AML-193 (cell line): ENCODE measurements around the gene MYMX.
A peak's percentile ranks its signal among the peaks of the same experiment; 100 is the strongest.
"Not testable (repeated sequence)": the region's sequence is repeated elsewhere in the genome, so short reads cannot be mapped to it uniquely, and the experiment has no call there.

Experiments used
- DNase-seq, 2 experiments: peaks; one replicate each; lab custom pipeline; 2025; lab: John Stamatoyannopoulos, UW

MYMX gene

GRCh38 chr6:44186635-44187025 is 30.1 kb upstream of the MYMX start:
- no peak for DNase-seq

DNA sequence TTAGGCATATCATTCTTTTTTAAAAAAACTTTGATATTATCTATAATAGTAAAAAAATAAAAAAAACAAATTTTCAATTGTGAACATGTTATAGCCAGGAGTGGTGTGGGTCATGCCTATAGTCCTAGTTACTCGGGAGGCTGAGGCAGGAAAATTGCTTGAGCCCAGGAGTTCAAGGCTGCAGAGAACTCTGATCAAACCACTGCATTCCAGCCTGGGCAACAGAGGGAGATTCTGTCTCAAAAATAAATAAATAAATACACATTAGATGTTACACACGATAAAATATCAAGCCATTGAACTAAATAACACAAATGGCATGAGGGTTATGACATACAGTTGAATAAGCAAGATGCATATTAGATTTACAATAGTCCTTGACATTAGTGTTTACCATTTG is 27.9 kb upstream of the MYMX start:
- no peak for DNase-seq

DNA sequence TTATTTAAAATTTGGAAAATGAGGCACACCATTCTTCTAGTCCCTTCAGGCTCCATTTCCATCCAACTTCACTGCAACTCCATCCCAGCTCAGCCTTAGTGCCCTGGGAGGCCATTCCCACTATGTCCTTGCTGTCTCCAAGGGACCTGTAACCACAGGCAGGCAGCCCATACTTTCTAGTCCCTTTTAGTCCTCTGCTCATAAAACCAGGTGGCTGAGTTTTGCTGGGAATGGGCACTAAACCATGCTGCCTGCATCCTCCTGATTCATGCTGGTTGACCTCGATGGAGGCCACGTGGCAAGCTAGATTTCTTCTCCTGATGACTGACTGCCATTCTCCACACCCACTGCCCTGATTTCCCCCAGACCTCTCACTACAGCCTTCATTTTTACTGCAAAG is 27.5 kb upstream of the MYMX start:
- DNase-seq: no peak

GRCh38 chr6:44190715-44191114 is 26.0 kb upstream of the MYMX start:
- no peak for DNase-seq

- DNase-seq: peak in 1 of 2 experiments; percentile 6
Measured at GRCh38 chr6:44192428-44193041, 24.2 kb upstream of the MYMX start.

DNA sequence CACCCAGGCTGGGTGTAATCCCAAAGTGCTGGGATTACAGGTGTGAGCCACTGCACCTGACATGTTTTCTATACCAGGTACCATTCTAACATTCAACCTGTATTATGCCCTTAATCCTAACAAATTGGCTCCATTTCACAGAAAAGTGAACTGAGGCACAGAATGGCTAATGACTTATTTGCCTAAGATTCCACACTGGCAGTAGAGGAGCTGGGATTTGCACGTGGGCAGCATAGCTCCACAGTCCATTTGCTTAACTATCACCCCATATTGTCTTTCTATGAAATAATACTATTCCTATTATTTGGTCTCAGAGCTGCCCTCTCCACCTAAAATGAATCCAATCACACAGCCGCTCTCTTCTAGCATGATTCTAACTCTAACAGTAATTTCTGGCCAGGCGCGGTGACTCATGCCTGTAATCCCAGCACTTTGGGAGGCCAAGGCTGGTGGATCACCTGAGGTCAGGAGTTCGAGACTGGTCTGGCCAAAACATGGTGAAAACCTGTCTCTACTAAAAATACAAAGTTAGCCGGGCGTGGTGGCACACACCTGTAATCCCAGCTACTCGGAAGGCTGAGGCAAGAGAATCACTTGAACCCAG is 23.3 kb upstream of the MYMX start:
- no peak for DNase-seq

DNA sequence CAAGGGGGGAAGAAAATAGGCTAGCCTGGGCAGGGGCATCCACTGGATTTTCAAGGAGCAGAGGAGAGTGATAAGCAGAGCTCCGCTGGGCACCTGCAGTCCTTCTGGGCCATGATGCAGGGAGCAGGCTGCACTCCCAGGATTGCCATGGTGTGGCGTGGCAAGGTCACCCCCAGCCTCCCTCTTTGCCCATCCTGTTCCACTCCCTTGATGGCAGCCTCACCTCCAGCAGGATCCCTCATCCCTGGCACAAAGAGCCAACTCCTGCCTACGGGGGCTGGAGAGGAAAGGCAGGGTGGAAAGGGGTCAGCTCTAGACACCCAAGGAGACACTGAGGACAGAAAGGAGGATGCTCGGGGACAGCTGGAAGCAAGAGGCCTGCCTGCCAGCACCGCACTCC is 22.4 kb upstream of the MYMX start:
- no peak for DNase-seq

GRCh38 chr6:44196351-44196750 is 20.4 kb upstream of the MYMX start:
- DNase-seq: not testable (repeated sequence)

- DNase-seq: no peak
Measured at GRCh38 chr6:44198684-44199083, 18.0 kb upstream of the MYMX start.

GRCh38 chr6:44199883-44200282 is 16.8 kb upstream of the MYMX start:
- no peak for DNase-seq

DNA sequence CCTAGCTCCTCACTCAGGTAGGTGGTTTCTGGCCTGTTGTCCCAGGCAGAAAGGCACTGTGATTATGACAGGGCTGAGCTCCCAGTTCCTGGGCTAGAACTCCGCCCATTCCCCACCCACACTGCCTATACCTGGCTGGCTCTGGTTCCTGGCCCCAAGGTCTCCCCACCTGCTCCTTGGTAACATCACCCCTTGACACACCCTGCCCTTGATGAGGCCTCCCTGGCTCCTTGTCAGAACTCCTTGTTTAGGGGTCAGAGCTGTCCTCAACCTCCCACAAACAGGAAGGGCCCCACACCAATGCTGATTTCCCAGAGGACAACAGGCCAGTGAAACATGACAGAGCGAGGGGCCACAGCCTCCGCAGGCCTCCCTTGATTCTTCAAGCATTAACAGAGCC is 15.5 kb upstream of the MYMX start:
- DNase-seq: no peak

GRCh38 chr6:44201638-44202303 is 15.0 kb upstream of the MYMX start:
- no peak for DNase-seq

GRCh38 chr6:44202332-44202971 is 14.3 kb upstream of the MYMX start:
- DNase-seq: no peak

DNA sequence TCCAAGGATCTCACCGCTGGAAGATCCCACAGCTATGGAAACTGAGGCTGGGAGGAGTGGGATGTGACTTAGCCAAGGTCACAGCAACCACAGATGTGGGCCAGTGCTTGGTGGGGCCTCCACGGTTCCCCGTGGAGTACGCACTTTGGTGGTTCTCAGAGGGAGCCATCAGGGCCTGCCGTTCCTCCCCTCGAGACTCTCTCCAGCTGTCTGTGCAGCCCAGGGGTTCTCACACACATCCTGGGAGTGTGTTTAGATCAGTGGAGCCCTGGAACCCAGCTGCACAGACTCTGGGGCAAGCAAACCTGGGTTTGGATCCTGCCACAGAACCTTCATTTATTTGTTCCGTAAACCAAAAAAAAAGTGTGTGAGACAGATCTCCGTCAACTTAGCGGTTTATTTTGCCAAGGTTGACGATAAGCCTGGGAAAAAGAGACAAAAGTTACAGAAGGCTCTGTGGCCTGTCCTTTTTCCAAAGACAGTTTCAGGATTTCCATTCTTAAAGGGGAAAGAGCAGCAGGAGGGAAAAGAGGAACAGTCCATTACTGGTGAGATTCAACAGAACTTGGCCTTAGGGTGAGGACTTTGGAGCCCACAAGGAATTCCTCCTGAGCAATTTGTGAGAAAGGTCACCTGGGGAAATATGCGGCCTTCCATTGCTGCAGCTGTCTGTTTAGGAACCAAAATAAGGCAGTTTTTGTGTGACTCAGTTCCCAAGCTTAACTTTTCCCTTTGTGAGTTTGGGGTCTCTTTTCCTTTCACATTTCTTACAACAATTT is 13.6 kb upstream of the MYMX start:
- no peak for DNase-seq

GRCh38 chr6:44203955-44204354 is 12.8 kb upstream of the MYMX start:
- DNase-seq: no peak

DNA sequence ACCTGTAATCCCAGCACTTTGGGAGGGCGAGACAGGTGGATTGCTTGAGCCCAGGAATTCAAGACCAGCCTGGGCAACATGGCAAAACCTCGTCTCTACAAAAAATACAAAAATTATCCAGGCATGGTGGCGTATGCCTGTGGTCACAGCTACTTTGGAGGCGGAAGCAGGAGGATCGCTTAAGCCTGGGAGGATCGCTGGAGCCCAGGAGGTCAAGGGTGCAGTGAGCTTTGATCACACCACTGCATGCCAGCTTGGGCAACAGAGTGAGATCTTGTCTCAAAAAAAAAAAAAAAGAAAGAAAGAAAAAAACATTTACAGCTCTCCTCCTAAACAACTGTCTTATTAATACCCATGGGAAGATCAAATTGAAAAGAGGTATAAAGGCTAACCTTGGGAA is 8.8 kb upstream of the MYMX start:
- DNase-seq: no peak

GRCh38 chr6:44211284-44211683 is 5.4 kb upstream of the MYMX start:
- DNase-seq: peak; percentile 91 to 93

GRCh38 chr6:44214307-44214706 is 2.4 kb upstream of the MYMX start:
- DNase-seq: no peak

GRCh38 chr6:44217332-44218143 is 812 bp downstream of the MYMX start:
- no peak for DNase-seq

DNA sequence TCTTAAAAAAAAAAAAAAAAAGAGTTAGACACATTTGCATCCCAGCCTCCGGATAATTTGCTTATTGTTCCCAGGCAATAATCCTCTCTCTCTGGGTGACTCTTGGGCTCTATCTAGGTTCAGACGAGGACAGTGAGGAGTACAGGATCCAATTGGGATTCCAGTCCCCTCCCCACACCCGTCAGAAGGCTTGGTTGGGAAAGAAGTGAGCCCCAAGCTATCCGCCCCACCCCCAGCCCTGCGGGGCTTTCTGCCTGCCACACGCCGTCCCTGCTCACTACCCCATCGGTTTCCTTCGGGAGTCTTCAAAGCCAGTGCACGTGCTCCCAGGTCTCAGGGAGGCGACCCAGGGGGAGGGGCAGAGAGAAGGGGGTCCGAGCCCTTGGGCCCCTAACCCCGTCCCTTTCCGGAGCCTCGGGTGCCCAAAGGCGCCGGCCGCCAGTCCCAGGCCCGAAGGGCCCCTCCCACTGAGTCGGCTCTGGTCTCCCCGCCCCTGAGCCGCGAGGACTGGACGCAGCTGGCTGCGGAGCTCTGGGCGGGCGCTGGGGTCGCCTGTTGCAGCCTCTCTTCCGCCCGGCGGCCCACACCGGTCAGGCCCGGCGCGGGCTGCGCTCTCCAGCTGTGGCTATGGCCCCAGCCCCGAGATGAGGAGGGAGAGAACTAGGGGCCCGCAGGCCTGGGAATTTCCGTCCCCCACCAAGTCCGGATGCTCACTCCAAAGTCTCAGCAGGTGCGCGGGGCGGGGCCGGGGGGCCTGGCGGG is 2.5 kb downstream of the MYMX start:
- peak; percentile 82 to 84 for DNase-seq
